ENCODE data around the gene CELF2.
"Not testable (repeated sequence)": the region's sequence is repeated elsewhere in the genome, so short reads cannot be mapped to it uniquely, and the experiment has no call there.

CELF2 gene

DNA sequence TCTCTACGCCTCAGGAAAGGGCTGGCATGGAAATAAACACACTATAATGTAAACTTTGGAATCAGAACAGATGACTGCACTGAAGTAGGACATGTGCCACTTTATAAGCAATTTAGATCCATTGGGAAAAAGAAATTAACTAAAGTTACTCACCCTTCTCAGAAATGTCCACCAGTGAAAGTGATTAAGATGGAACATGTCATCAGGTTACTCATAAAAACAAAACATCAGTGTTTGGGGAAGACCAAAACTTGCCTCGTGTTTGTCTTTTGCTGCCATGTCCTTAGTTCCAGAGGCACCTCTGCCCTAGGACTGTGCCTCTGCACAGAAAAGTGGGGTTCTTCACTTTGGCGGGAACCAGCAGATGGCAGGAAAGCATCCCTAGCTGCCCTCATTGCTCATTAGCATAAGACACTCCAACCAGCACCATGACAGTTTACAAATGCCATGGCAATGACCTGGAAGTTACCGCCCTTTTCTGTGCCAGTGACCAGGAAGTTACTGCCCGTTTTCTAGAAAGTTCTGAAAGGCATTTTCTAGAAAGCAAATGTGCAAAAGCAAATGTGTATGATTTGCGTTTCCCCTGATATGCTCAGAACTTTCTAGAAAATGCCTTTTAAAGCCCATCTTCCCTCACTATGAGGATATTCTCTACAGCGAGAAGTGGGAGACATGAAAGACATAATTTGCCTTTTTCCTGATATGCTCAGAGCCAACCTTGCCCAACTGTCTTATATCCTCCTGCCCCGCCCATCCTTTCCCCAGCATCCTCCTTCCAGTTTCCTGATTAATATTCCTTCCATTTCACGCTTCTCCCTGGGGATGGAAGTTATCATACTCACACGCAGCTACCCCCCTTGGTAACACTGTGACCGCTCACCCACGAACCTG lies 335.6 kb downstream of the CELF2 start:
- no peak for DNase-seq (ENCODE audit: low spot score)

GRCh38 chr10:11354823-11355222 lies 337.2 kb downstream of the CELF2 start:
- DNase-seq (ENCODE audit: low spot score), result no peak

GRCh38 chr10:11355592-11355991 lies 337.9 kb downstream of the CELF2 start:
- no peak for DNase-seq (ENCODE audit: low spot score)

- no peak for DNase-seq (ENCODE audit: low spot score)
These were observed 339.8 kb downstream of the CELF2 start for GRCh38 chr10:11357439-11357838.

GRCh38 chr10:11358011-11358410 lies 340.3 kb downstream of the CELF2 start:
- DNase-seq (ENCODE audit: low spot score), result no peak

- no peak for DNase-seq (ENCODE audit: low spot score)
These were observed 341.4 kb downstream of the CELF2 start for GRCh38 chr10:11358923-11359575.

GRCh38 chr10:11359869-11360268 lies 342.2 kb downstream of the CELF2 start:
- no peak for DNase-seq (ENCODE audit: low spot score)

GRCh38 chr10:11363497-11363896 lies 345.8 kb downstream of the CELF2 start:
- no peak for DNase-seq (ENCODE audit: low spot score)

DNA sequence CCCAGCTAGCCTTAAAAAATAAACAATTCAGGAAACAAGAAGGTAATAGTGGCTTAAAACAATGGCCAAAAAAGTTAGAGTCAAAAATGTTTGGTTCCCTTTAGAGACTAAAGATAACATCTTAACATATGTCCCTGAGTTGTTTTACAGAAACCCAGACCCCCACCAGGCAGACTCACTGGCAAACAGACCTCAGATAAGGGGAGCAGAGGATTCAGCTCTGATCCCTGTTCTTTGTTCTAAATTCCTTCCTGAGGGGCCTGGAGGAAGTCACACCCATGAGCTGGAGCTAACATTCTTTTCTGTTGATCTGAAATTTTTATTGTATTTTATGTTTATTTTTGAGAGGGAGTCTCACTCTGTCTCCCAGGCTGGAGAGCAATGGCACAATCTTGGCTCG lies 346.6 kb downstream of the CELF2 start:
- no peak for DNase-seq (ENCODE audit: low spot score)

DNA sequence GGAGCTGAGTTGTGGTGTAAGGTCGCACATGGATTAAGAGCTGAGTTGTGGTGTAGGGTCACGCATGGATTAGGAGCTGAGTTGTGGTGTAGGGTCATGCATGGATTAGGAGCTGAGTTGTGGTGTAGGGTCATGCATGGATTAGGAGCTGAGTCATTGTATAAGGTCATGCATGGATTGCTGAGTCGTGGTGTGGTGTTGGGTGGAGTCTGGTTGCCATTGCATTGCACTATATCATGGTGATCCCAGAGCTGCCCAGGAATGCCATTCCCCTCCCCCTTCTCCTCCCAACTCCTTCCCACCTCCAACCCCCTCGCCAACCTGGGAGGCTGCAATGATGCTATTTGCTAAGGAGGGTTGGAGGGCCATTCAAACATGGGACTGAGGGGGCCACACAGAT lies 349.2 kb downstream of the CELF2 start:
- DNase-seq (ENCODE audit: low spot score), result not testable (repeated sequence)

DNA sequence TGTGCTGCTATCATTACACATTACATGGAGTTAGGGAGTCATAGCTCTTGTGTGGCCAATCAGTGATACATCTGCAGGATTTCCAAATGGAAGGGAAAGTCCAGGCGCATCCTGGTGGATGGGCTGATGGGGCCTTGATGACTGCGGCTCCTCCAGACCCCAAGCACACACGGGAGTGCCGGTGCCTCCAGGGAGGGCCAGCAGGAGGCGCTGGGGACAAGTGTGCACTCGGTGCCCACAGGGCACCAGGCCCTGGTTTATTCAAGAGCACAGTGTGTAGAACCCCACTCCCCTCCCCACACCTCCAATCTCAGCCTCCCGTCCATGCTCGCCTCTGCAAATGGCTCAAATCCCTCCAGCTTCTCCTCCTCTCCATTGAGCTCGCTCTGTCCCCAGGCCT lies 349.8 kb downstream of the CELF2 start:
- DNase-seq (ENCODE audit: low spot score), result no peak

DNA sequence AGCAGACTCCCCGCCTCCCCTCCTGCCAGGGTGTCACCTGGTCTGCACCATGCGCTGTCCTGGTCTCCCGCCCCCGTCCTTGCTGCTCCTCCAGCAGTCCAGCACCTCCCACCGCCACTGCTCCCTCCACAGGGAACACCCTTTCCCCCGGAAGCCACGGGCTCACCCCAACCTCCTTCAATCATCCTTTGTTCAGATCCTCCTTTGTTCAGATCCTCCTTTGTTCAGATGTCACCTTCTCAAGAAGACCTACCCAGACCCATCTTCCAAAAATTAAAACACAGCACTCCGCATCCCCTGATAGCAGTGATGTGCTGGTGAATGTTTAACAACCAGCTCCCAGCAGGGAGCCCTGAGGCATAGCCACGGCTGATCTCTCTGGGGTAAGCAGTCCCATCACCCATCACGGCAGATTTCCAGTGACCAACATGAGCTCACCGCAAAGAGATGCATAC lies 356.1 kb downstream of the CELF2 start:
- DNase-seq (ENCODE audit: low spot score), result no peak

DNA sequence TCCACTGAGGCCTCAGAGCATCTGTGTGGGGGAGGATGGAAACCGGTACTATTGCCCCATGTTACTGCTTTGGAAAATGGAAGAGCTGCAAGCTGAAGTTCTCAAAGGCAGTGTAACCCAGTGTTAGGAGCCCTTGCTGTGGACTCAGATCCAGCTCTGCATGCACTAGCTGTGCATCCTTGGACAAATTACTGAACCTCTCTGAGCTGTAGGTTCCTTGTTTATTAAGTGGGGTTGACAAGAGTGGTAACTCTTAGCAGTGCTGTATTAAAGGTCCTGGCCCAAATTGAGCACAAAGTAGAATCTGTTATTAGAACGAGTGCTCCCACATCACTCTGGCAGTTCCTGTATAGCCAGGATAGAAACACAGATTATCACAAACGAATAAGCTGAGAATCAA lies 359.6 kb downstream of the CELF2 start:
- no peak for DNase-seq (ENCODE audit: low spot score)

GRCh38 chr10:11378835-11379234 lies 361.2 kb downstream of the CELF2 start:
- DNase-seq (ENCODE audit: low spot score), result no peak

DNA sequence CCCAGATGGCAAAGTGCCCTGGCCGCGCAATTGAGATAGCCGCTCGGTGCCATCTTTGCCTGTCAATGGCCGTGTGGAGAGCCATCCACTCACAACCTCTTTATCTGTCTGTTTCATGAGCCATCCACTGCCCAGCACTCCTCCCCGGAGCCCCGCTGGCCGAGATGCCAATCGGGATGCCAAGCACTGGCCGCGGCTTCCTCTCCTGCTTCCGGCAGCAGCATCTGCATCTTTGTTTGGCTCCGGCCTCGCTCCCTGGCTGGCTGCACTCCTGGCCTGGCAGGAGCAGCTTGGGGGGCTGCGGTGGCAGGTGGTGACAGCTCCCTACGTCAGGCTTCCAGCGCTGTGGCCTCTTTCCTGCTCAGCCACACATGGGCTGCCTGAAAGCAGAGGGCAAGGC lies 362.1 kb downstream of the CELF2 start:
- DNase-seq (ENCODE audit: low spot score), result peak; percentile 17

GRCh38 chr10:11381023-11381422 lies 363.4 kb downstream of the CELF2 start:
- DNase-seq (ENCODE audit: low spot score), result no peak

DNA sequence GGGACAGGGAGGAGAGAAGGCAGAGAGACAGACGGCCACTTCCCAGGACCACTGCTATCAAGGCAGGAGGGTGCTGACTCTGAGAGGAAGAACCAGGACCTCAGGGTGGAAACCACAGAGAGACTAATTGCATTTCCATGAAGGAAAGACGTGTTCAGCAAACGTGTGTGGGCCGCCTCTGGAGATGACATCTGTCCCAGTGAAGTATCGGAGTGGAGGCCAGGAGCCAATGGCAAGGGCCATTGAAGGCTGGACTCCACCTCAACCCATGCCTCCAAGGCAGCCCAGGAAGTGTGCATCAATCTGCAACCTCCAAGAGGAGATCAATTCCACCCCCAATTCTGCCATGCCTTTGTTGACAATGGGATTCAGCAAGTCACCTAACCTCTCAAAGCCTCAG lies 363.8 kb downstream of the CELF2 start:
- DNase-seq (ENCODE audit: low spot score), result no peak

DNA sequence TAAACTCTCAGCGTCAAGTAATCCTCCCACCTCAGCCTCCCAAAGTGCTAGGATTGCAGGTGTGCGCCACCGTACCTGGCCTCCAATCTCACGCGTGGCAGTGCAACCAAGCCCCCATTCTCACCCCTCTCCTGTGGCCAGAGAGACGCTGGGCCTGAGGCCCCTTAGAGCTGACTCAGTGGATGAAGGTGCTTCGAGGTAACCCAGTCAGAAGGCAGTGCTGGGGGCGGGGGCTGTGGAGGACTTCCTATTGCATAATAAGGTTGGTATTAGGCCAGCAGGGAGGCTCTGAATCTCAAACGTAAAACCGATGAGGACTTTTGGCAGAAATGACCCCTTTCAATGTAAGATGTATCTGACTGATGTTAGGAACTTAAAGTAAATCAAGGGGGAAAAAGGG lies 364.5 kb downstream of the CELF2 start:
- DNase-seq (ENCODE audit: low spot score), result no peak

DNA sequence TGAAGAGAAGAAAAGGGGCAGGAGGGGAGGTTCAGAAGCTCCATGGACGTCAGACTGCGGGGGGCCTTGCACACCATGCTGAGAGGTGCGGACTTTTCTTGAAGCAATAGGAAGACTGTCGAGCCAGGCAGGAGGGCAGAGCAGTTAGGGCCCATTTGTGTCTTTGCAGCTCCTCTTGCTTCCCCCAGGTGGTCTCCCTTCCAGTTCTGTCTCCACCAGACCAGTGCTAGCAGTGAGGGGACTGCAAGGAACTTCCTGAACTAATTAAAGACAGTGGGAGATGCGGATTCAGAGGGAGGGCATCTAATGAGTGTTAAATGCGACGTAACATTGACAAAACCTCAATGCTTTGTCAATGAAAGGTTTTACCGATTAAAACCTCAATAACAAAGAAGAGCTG lies 368.4 kb downstream of the CELF2 start:
- no peak for DNase-seq (ENCODE audit: low spot score)

Measured in globus pallidus (tissue), 1 donor.